ENCODE results near the gene ARMH1.
A peak's percentile ranks its signal among the peaks of the same experiment; 100 is the strongest.
"Not testable (repeated sequence)": the region's sequence is repeated elsewhere in the genome, so short reads cannot be mapped to it uniquely, and the experiment has no call there.

Gene ARMH1

DNA sequence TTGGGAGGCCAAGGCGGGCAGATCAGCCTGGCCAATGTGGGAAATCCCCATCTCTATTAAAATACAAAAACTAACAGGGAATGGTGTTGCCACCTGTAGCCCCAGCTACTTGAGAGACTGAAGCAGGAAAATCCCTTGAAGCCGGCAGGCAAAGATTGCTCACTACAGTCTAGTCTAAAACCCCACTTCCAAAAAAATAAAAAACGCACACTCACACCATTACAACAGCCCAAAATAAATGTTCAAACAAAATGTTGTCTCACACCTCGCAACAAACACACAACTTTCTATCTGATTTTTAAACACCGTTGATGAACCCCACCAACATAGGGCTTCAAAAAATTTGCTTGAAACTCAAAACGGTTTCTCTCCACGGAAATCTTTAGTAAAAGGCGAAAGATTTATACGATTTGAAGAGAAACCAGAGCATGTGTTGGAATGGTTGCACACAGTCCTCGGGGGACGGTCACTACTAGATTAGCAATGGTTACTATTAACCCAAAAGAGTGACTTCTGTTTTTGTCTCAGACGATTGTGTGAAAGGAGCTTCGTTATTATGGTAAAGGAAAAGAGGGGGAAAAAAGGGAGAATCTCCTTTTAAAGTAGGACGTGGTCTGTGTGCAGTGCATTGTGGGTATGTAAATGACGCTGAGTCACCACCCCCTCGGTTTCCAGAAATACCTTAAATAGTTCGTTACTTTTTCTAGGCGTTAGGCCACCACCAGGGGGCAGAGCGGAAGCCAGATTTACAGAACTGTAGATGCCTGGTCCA is 56.4 kb downstream of the ARMH1 start, which contains the start of gene RNU5D-1:
TSS of gene RNU5D-1 (minus strand) at position 430 of the 772 bp plus-strand sequence.
- Mint-ChIP-seq H3K4me3 (peak within 1 kb of the TSS; percentile 59), H3K27me3 (no peaks in the 10 kb centered on the region)

DNA sequence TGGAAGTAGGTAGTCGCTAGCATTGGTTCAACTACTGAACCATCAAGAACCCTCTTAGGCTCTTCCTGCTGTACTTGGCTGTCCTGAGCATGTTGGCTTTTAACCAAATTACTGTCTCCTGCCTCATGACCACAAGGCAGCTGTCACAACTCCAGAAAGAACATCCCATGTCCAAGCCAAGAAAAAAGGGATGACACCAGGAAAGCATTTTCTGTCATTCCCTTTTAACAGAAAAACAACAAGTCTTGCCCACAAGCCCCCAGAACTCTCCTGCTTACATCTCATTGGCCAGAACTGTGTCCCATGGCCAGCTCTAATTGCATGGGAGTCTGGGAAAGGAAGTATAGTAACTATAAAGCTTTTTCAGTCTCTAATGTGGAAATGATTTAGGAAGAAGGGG is 58.9 kb downstream of the ARMH1 start:
- Mint-ChIP-seq H3K4me3 (no peak overlapping the region), H3K9me3 (ENCODE audit: low read depth) (no peaks in the 10 kb centered on the region), H3K27me3 (no peaks in the 10 kb centered on the region), H3K36me3 (no peaks in the 10 kb centered on the region), H3K27ac (no peak overlapping the region), H3K4me1 (ENCODE audit: low read depth) (peaks cover 21% of the 10 kb centered on the region)

More for the DNA sequence above, 56.4 kb downstream of the ARMH1 start, which contains the start of gene RNU5D-1:
- Mint-ChIP-seq H3K9me3 (ENCODE audit: low read depth) (no peaks in the 10 kb centered on the region), H3K4me1 (ENCODE audit: low read depth) (peaks cover 36% of the 10 kb centered on the region), H3K36me3 (no peaks in the 10 kb centered on the region), H3K27ac (peak within 1 kb of the TSS; percentile 100)

DNA sequence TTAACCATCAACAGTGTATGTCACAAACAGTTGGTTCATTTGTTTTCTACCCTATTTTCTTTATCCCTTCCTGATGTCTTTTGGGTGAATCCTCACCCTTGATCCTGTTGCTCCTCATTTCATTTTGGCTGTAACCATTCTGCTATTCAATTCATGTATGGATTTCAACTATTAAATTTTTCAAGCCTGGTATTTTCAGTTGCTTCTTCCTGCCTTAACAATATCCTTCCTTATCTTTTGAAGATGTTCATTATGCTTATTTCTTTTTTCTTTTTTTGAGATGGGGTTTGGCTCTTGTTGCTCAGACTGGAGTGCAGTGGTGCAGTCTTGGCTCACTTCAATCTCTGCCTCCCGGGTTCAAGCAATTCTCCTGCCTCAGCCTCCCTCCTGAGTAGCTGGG is 59.3 kb downstream of the ARMH1 start:
- H3K27ac Mint-ChIP-seq: no peak overlapping the region

DNA sequence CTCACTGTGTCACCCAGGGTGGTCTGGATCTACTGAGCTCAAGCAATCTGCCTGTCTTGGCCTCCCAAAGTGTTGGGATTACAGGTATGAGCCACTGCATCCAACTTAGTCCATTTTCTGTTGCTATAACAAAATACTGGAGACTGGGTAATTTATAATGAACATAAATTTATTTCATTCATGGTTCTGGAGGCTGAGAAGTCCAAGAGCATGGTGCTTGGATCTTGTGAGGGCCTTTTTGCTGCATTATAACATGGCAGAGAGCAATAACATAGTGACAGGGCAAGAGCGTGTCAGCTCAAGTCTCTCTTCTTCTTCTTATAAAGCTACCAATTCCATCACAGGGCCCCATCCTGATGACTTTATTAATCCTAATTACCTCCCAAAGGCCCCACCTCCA is 61.5 kb downstream of the ARMH1 start:
- Mint-ChIP-seq H3K27ac (no peak overlapping the region), H3K27me3 (no peaks in the 10 kb centered on the region), H3K36me3 (no peaks in the 10 kb centered on the region), H3K4me3 (no peak overlapping the region), H3K9me3 (ENCODE audit: low read depth) (no peaks in the 10 kb centered on the region), H3K4me1 (ENCODE audit: low read depth) (peaks cover 23% of the 10 kb centered on the region)

More for the DNA sequence above, 59.3 kb downstream of the ARMH1 start:
- Mint-ChIP-seq H3K4me3 (no peak overlapping the region), H3K9me3 (ENCODE audit: low read depth) (no peaks in the 10 kb centered on the region), H3K27me3 (no peaks in the 10 kb centered on the region), H3K4me1 (ENCODE audit: low read depth) (peaks cover 20% of the 10 kb centered on the region), H3K36me3 (no peaks in the 10 kb centered on the region)

DNA sequence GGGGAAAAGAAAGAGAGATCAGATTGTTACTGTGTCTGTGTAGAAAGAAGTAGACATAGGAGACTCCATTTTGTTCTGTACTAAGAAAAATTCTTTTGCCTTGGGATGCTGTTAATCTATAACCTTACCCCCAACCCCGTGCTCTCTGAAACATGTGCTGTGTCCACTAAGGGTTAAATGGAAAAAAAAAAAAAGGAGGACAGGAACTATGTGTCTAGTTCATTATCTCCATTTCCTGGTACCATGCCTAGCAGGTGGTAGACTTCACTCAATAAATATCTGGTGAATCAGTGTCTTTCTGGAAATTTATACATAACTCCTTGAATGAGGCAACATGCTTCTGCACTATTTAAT is 64.4 kb downstream of the ARMH1 start:
- peaks cover 14% of the 10 kb centered on the region for H3K4me1 Mint-ChIP-seq (ENCODE audit: low read depth)
- peak overlapping the region; percentile 94 for H3K4me3 Mint-ChIP-seq
- H3K36me3 Mint-ChIP-seq; H3K27me3 Mint-ChIP-seq; H3K9me3 Mint-ChIP-seq (ENCODE audit: low read depth): not testable (repeated sequence)
- peak overlapping the region; percentile 95 for H3K27ac Mint-ChIP-seq

DNA sequence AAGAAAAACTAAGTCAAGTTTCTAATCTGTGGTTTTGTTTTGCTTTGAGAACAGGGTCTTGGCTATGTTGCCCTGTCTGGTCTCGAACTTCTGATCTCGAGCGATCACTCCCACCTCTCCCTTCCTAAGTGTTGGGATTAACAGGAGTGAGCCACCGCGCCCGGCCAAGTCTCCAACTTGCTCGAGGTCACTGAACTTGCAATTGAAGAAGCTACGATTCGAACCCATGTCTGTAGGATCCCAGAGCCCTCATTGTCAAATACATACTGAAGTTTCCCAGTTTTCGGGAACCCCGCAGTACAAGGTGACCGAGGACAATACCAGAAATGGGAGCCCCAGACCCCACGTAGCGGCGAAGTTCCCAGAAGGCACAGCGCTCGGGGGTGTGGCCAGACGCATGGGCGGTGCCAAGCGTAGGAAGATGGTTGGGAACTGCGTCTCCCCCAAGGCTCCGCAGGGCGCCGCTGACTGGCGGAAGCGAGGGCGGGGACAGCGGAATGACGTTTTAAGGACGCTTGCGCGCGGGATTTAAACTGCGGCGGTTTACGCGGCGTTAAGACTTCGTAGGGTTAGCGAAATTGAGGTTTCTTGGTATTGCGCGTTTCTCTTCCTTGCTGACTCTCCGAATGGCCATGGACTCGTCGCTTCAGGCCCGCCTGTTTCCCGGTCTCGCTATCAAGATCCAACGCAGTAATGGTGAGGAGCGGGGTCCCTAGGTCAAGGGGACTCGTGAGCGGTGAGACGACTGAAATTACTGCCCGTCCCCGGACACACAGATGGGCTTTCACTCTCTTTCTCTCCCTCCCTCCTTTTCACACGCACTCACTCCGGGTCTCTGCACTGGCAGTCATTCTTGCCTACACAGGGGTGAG is 65.0 kb downstream of the ARMH1 start, which contains the start of gene KIF2C:
TSS of gene KIF2C (plus strand) at position 531 of the 872 bp plus-strand sequence. CDS start at position 627, 96 bp downstream.
- Mint-ChIP-seq H3K9me3 (ENCODE audit: low read depth) (no peaks in the 10 kb centered on the region), H3K27me3 (no peaks in the 10 kb centered on the region), H3K27ac (peak within 1 kb of the TSS; percentile 95), H3K4me3 (peak within 1 kb of the TSS; percentile 94), H3K4me1 (ENCODE audit: low read depth) (peaks cover 14% of the 10 kb centered on the region), H3K36me3 (no peaks in the 10 kb centered on the region)

DNA sequence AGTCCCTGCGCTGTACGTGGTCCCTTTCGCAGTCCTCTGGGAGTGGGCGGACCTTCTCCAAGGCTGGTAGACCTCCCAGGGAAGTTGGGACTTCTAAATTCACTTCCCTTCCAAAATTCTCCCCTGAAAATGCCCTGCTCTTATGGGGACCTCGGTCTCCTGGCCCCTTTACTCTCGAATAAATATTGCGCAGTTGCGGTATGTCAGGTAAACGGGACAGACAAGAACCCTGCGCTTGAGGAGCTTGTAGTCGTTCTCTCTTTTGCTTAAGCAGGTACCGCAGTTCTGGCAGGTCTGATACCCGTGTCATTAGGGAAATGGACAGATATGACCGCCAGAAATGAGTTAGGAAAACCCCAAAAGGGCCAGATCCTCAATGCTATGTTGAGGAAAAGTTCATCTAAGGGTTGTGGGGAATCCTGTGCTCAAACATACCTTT is 65.7 kb downstream of the ARMH1 start:
- Mint-ChIP-seq H3K9me3 (ENCODE audit: low read depth) (no peaks in the 10 kb centered on the region), H3K4me1 (ENCODE audit: low read depth) (peaks cover 14% of the 10 kb centered on the region), H3K36me3 (no peaks in the 10 kb centered on the region), H3K27me3 (no peaks in the 10 kb centered on the region), H3K27ac (peak overlapping the region; percentile 95), H3K4me3 (peak overlapping the region; percentile 94)

DNA sequence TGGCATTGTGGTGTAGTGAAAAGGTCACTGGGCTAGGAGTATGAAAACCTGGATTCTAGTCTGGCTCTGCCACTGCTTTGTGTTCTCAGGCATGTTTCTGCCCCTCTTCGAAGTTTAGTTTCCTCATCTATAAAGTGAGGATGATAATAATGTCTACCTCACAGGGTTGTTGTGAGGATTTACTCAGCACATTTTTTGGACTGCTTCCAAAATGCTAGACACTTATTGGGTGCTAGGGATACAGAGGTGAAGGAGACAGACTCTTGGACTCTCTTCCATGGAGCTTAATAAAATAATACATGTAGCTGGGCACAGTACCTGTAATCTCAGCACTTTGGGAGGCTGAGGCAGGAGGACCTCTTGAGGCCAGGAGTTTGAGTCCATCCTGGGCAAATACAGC is 68.7 kb downstream of the ARMH1 start:
- no peak overlapping the region for H3K27ac Mint-ChIP-seq
- H3K36me3 Mint-ChIP-seq: no peaks in the 10 kb centered on the region
- H3K9me3 Mint-ChIP-seq (ENCODE audit: low read depth): no peaks in the 10 kb centered on the region
- H3K27me3 Mint-ChIP-seq: no peaks in the 10 kb centered on the region
- H3K4me3 Mint-ChIP-seq: no peak overlapping the region
- H3K4me1 Mint-ChIP-seq (ENCODE audit: low read depth): peaks cover 16% of the 10 kb centered on the region

DNA sequence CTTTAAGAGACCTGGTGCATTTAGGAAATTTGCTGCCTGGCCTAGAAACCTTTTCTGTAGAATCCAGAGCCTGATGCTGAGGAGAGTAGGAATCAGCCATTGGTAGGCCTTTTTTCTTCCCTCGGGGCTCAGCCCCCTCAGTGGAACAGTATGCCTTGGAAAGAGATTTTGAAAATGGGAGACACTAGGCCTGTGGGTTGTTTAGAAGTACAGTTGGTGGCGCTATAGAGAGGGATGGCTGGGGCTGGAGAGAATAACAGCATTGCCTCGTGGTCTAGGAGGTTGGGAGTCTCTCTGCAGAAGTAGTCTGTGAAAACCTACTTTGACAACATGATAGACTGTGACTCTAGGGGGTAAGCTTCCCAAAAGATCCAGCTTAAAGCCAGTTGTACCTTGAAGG is 73.4 kb downstream of the ARMH1 start:
- Mint-ChIP-seq H3K27ac (no peak overlapping the region), H3K4me1 (ENCODE audit: low read depth) (peaks cover 5% of the 10 kb centered on the region), H3K36me3 (no peaks in the 10 kb centered on the region), H3K4me3 (no peak overlapping the region), H3K27me3 (no peaks in the 10 kb centered on the region), H3K9me3 (ENCODE audit: low read depth) (no peaks in the 10 kb centered on the region)

DNA sequence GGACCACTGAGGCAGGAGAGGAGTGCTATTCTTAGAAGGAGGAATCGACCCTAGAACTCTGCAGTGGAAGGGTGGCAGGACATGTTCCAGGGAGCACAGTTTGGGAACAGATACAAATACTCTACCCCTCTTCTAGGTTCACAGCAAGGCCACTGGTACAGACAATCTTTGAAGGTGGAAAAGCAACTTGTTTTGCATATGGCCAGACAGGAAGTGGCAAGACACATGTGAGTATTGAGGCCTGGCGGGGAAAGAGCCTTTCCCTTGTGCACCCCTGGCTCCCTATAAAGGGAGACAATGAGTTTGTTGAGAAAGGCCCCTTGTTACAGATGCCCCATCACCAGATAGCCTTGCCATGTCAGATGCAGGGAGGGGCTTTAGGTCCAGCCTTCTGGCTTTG is 82.9 kb downstream of the ARMH1 start:
- Mint-ChIP-seq H3K9me3 (ENCODE audit: low read depth) (no peaks in the 10 kb centered on the region), H3K27me3 (no peaks in the 10 kb centered on the region), H3K4me1 (ENCODE audit: low read depth) (peaks cover 21% of the 10 kb centered on the region), H3K36me3 (peaks cover 6% of the 10 kb centered on the region), H3K27ac (no peak overlapping the region), H3K4me3 (no peak overlapping the region)

DNA sequence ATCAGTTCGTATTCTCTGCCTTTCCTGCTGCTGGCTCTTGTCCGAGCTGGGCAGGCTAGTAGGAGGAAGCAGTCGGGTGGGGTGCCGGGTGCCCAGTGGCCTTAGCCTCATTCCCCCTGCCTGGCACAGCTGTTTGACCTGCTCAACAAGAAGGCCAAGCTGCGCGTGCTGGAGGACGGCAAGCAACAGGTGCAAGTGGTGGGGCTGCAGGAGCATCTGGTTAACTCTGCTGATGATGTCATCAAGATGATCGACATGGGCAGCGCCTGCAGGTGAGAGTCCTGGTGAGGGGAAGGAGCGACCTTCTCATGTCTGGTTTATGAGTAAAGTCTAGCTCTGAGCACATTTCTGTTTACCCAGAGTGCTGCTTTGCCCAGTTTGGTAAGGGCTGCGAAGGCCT is 84.6 kb downstream of the ARMH1 start:
- Mint-ChIP-seq H3K4me3 (no peak overlapping the region), H3K36me3 (peaks cover 6% of the 10 kb centered on the region), H3K27ac (no peak overlapping the region), H3K9me3 (ENCODE audit: low read depth) (no peaks in the 10 kb centered on the region), H3K4me1 (ENCODE audit: low read depth) (peaks cover 10% of the 10 kb centered on the region), H3K27me3 (no peaks in the 10 kb centered on the region)

DNA sequence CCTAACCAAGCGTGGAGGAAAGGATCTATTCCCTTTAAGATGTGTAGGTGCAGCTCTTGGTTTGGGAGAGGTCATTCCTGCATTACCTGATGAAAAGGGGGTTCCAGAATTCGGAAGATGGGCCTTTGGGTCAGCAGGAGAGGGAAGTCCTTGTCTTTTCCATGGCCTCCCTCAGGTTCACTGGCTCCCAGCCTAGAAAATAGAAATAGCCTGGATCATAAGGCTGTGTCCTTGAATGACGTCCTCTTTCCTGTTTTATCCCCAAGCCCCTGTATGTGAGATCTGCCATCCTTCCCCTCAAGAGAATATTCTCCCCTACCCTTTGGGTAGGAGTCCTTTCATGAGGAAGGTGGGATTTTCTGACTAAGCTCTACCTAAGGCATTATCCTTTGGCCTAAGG is 86.4 kb downstream of the ARMH1 start:
- H3K4me1 Mint-ChIP-seq (ENCODE audit: low read depth): peaks cover 5% of the 10 kb centered on the region
- H3K27ac Mint-ChIP-seq: no peak overlapping the region
- H3K27me3 Mint-ChIP-seq: no peaks in the 10 kb centered on the region
- no peaks in the 10 kb centered on the region for H3K9me3 Mint-ChIP-seq (ENCODE audit: low read depth)
- H3K36me3 Mint-ChIP-seq: peaks cover 4% of the 10 kb centered on the region
- no peak overlapping the region for H3K4me3 Mint-ChIP-seq

DNA sequence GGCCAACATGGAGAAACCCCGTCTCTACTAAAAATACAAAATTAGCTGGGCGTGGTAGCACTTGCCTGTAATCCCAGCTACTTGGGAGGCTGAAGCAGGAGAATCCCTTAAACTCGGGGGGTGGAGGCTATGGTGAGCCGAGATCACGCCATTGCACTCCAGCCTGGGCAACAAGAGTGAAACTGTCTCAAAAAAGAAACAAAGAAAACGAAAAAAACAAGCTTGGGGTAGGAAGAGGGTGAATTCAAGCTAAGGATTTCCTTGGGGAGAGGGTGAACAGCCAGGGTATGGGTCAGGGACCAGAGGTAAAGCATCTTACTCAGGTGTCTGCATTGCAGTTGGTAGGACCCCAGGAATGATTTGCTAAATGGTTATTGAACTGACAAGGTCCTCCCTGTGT is 91.9 kb downstream of the ARMH1 start:
- H3K9me3 Mint-ChIP-seq (ENCODE audit: low read depth); H3K4me3 Mint-ChIP-seq; H3K36me3 Mint-ChIP-seq; H3K4me1 Mint-ChIP-seq (ENCODE audit: low read depth); H3K27me3 Mint-ChIP-seq; H3K27ac Mint-ChIP-seq: not testable (repeated sequence)
